NCI-H524 (cell line): ENCODE results near the gene ZNF678.
"Not testable (repeated sequence)": the region's sequence is repeated elsewhere in the genome, so short reads cannot be mapped to it uniquely, and the experiment has no call there.

Experiments used
- DNase-seq, 2 experiments: peaks; one replicate each; lab custom pipeline; 2025; lab: John Stamatoyannopoulos, UW

ZNF678 gene

DNA sequence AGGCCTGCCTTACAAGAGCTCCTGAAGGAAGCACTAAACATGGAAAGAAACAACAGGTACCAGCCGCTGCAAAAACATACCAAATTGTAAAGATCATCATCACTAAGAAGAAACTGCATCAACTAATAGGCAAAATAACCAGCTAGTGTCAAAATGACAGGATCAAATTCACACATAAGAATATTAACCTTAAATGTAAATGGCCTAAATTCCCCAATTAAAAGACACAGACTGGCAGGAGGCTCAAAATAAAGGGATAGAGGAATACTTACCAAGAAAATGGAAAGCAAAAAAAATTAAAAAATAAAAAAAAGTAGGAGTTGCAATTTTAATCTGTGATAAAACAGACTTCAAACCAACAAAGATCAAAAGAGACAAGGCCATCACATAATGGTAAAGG is 11.5 kb upstream of the ZNF678 start:
- DNase-seq, result not testable (repeated sequence)

DNA sequence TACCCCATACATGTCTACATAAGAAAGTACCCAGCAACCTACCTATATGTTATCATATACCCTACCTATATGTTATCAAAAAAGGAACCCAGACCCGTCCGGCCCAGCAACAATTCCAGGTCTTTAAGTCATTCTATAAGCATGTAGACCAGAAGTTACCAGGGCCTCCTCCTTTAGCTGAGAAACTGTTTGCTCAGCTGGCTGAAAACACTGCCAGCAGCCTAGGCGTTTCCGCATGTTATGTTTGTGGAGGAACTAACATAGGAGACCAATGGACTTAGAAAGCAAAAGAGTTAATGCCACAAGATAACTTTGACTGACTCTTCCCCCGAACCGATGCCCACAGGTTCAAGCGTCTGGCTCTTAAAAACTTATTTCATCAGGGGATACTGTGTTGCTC is 7.1 kb upstream of the ZNF678 start:
- DNase-seq, result no peak

DNA sequence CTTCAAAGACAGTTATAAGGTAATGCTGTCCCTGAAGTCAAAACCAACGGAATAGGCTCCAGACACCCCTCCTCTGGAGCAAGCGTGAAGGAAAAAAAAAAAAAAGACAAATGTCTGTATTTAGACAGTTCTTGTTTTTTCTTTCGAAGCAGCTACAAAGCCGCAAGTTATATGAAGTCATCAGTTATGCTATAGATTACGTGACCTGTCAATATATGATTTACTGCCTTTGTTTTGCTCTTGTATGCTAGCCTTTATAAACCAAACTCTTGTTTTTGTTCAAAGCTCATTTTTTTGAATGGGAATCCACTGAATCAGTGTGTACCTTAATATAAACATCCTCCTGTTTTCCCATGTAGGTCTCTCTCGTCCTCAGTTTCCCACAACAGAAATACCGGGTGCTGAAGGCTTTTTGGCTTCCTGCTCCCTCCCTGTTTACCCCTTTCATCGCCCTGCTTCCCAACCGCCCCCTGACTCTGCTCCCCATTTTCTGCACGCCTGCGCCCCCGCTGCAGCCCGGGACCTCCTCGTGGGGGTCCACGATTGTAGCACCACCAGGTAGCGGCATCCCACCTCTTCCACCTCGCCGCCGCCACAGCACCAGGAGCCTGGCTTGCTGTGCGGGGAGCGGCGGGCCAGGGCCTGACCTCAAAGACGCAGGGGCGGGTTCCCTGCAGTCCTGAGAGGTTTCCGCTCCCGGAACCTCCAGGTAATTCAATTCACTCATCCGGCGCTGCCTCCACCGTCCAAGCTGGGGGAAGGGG is 5.2 kb upstream of the ZNF678 start:
- no peak for DNase-seq

DNA sequence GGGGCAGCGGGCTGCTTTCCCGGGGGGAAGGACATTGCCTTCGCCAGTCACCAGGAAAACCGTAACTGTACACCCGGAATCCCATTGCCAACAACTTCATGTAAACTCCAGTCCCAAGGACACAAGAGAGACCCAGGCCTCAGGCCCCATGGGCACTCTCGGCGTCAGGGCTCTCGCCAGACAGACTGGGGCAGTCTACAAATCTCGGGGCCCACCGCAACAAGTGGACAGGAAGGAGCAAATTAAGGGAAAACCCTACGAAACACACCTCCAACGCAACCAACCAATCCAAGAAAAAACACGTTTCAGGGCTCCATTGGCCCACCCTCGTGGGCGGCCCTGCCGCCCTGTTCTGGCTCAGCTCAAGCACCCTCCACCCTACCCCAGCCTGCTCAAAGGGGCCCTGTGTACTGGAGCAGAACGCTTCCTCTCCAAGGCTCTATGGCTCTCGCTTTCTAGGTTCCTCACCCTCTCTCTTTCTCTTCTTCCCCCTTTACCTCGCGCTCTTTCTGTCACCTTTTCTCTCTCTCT is 4.6 kb upstream of the ZNF678 start:
- DNase-seq, result no peak

DNA sequence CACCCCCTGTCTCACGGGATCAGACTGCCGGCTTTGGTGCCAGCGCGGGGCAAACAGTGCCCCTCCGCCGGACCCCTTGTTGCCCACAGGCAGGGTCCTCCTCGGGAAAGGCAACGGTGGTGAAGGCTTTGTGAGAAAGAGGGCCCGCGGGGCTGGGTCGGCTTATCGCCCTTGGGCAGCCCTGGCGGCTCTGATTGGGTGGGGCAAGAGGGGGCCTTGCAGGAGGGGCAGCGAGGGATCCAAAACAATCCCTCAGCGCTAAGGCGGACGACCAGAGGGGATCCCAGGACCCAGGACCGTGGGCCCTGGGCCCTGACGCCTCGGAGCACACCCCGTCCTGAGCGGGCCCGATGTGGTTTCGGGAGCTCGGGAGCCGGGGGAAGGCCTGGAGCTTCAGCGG is 3.9 kb upstream of the ZNF678 start:
- no peak for DNase-seq

DNA sequence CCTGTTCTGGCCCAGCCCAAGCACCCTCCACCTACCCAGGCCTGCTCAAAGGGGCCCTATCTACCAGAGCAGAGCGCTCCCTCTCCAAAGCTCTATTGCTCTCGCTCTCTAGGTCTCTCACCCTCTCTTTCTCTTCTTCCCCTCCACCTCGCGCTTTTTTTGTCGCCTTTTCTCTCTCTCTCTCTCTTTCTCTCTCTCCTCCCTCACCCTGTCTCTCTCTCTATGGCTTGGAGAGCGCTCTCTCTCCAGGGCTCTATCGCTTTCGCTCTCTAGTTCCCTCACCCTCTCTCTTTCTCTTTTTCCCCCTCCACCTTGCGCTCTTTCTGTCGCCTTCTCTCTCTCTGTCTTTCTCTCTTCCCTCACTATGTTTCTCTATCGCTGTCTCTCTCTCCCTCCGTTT is 3.4 kb upstream of the ZNF678 start:
- DNase-seq, result no peak

DNA sequence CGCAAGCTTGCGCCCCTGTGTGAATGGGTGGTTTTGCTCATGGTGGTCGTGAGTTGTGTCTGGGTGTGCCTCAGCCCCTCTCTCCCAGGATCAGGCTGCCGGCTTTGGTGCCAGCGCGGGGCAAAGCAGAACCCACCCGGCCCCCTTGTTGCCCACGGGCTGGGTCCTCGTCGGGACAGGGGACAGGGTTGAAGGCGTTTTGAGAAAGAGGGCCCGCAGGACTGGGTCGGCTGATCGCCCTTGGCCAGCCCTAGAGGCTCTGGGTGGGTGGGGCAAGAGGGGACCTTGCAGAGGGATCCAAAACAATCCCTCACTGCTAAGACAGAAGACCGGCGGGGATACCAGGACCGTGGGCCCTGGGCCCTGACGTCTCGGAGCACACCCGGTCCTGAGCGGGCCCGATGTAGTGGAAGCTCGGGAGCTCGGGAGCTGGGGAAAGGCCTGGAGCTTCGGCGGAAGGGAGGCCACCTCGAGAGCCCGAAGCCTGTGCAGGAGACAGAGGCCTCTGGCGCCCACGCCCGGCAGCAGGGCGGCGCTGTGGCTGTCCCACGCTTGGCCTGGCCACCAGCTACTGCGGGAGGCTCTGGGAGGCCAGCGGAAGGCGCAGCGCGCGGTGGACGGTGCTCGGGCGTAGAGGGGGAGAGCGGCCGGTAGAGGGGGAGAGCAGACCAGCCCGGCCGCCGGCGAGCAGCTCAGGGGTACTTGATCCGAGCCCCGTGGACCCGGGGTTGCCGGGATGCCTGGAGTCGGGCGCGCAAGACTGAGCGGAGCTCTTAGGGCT is 2.8 kb upstream of the ZNF678 start:
- no peak for DNase-seq

DNA sequence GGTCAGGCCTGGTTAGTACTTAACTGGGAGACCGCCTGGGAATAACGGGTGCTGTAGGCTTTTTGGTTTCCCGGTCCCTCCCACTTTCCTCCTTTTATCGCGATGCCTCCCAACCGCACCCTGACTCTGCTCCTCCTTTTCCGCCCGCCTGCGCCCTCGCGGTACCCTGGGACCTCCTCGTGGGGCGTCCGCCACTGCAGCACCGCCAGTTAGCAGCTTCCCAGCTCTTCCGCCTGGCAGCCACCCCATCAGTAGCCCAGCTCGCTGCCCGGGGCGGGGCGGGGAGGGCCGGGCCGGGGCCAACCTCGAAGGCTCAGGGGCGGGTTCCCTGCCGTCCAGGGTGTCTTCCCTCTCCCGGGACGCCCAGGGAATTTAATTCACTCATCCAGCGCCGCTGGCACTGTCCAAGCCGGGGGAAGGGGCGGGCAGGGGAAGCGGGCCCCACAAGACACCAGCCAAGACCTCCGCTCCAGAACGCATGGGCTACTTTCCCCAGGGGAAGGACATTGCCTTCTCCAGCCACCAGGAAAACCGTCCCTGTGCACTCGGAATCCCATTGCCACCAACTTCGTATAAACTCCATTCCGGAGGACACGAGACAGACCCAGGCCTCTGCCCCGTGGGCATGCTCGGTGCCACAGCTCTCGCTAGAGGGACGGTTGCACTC is 2.0 kb upstream of the ZNF678 start:
- no peak for DNase-seq

DNA sequence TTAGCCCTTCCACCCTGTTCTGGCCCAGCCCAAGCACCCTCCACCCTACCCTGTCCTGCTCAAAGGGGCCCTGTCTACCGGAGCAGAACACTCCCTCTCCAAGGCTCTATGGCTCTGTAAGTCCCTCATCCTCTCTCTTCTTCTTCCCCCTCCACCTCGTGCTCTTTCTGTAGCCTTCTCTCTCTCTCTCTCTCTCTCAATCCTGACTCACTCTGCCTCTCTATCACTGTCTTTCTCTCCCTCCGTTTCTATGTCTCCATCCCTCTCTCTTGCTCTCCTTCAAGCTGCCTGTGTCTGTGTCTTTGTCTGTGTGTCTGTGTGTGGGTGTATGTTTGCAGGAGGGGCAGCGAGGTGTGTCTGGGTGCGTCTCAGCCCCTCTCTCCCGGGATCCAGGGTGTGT is 1.3 kb upstream of the ZNF678 start:
- no peak for DNase-seq

DNA sequence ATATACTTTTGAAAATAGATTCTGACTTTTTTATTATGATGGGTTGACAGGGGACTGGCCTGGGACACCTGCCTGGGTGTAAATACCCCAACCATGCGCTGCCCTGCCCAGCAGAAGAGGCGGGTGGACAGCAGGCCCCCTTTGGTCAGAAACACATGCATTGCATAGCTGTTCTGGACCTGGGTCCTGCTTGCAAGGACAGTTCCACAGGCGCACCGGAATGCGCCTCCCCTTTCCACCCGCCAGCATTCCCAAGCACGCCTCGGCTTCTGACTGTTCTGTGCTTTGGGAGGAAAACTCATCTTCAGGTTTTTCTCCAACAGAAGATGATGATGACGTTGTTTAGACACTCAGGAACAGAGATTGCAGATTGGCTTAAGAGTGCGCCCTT is 428 bp upstream of the ZNF678 start:
- no peak for DNase-seq

DNA sequence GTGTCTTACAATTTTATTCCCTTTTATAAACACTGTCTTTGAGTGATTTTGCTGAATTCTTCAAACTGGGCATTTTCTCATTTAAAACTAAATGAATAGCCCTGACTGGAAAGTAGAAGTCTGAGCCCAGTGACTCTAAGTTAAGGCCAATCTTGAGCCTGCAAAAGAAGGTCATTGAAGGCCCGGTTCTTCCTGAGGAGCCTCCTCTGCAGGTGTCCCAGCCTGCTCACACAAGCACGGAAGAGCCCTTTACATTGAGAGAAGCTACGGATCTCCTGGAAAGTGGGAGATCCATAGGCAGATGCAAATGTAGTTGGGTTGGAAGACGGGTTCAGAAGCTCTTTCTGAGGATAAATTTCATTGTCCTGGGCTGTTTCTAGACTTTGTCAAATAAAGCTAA is 3.9 kb downstream of the ZNF678 start:
- no peak for DNase-seq

DNA sequence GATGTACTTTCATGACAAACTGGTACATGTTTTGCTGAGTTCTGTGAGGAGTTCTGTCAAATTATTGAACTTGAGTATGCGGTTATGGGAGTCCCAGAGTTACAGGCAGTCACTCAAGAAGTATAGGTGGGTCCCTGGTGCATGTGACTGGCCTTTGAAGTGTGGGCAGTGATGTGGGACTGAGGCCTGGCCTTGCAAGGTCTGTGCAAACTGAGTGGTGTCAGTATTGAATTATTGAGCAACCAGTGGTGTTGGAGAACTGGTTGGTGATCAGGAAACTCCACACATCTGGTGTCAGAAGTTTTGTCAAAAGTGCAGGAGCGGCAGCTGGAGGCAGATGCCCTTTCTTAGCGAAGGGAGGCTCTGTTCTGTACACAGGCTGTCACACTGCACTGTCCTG is 5.2 kb downstream of the ZNF678 start:
- no peak for DNase-seq

DNA sequence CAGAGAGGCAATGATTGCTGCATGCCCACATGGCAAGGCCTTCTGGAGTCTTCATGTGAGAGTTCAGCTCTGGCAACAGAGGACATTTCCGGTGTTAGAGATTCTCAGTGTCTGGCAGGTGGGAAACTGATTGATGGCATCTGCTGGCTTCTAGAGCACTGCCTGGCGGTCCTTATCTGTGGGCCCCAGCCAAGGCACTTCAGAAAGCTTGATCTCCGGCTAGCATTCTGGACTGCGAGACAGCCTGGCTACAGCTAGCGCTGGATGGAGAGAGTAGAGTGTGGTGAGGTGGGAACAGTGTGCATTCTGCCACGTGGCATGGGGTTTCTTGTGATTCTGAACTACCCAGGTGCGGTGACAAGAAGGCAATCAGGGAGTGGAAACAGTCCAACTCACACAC is 9.4 kb downstream of the ZNF678 start:
- no peak for DNase-seq

DNA sequence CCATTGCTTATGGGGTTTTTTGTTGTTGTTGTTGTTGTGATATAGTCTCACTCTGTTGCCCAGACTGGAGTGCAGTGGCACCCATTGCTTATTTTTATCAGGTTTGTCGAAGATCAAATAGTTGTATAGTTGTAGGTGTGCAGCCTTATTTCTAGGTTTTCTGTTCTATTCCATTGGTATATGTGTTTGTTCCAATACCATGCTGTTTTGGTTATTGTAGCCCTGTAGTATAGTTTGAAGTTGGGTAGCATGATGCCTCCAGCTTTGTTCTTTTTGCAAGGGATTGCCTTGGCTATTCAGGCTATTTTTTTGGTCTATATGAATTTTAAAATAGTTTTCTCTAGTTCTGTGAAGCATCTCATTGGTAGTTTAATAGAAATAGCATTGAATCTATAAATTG is 11.6 kb downstream of the ZNF678 start:
- no peak for DNase-seq

DNA sequence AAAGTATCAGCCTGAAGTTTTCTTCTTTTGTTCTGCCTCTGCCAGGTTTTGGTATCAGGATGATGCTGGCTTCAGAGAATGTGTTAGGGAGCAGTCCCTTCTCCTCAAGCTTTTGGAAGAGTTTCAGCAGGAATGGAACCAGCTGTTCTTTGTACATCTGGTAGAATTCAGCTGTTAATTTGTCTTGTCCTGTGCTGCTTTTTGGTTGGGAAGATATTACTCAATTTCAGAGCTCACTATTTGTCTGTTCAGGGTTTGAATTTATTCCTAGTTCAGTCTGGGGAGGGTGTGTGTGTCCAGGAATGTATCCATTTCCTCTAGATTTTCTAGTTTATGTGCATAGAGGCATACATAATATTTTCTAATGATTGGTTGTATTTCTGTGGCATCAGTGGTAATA is 12.8 kb downstream of the ZNF678 start:
- no peak for DNase-seq

DNA sequence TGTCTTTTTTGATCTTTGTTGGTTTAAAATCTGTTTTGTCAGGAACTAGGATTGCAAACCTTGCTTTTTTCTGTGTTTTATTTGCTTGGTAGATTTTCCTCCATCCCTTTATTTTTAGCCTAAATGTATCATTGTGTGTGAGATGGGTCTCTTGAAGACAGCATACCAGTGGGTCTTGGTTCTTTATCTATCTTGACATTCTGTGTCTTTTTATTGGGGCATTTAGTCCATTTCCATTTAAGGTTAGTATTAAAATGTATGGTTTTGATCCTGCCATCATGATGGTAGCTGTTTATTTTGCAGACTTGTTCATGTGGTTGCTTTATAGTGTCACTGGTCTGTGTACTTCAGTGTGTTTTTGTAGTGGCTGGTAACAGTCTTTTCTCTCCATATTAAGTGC is 14.1 kb downstream of the ZNF678 start:
- DNase-seq, result no peak

DNA sequence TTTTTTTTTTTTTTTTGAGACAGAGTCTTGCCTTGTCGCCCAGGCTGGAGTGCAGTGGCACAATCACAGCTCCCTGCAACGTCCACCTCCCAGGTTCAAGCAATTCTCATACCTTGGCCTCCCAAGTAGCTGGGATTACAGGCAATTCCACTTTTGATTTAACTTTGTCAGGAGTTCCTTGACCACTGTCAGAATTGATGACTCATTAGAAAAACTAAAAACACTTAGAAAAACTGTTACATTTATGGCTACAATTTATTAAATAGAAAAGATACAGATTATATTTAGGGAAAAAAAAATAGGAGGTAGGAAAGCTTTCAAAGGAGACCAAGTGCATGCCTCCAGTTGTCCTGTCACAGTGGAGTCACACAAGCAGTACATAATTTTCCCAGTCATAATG is 20.0 kb downstream of the ZNF678 start:
- DNase-seq, result no peak

DNA sequence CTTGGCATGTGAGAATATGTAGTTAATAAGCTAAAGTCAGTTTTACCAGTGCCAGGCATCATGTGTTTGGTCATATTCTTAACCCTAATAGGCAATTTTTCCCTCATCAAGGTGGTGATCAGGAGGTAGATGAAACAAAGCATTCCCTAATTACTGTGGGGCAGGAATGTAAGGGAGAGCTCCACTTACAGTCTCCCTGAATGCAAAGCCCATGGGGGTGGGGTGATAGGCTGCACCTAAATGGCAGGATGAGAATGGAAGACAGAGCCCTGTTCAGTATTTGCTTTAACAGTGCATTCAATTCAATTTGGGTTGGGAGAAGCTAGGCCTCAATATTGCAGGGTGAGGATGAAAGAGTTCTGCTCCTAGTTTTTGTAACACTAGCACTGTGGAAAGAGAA is 23.4 kb downstream of the ZNF678 start:
- DNase-seq, result no peak

DNA sequence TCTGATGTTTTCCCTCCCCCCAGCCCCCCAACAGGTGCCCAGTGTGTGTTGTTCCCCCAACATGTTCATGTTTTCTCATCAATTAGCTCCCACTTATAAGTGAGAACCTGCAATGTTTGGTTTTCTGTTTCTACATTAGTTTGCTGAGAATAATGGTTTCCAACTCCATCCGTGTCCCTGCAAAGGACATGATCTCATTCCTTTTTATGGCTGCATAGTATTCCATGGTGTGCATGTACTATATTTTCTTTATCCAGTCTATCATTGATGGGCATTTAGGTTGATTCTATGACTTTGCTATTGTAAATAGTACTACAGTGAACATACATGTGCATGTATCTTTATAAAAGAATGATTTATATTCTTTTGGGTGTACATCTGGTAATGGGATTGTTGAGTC is 24.6 kb downstream of the ZNF678 start:
- DNase-seq, result no peak

DNA sequence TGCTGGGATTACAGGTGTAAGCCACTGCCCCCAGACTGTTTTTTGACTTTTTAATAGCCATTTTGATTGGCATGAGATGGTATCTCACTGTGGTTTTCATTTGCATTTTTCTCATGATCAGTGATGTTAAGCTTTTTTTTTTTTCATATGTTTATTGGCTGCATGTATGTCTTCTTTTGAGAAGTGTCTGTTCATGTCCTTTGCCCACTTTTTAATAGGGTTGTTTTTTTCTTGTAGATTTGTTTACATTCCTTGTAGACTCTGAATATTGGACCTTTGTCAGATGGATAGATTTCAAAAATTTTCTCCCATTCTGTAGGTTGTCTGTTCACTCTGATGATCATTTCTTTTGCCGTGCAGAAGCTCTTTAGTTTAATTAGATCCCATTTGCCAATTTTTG is 25.4 kb downstream of the ZNF678 start:
- DNase-seq, result not testable (repeated sequence)

DNA sequence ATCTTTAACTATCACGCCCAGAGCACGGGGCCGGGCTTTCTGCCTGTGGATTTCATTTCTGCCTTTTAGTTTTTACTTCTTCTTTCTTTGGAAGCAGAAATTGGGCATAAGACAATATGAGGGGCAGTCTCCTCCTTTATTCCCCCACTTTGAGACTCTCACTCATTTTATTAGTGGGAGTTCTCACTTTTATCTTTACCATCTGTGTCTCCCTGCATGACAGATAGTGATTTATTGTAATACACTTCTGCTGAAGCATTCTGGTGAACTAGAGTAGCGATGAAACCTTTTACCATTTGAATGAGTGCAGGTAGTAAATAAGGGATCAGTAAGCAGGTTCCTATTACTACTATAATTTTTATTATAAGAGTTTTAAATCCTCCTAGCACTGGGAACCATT is 26.4 kb downstream of the ZNF678 start:
- not testable (repeated sequence) for DNase-seq

DNA sequence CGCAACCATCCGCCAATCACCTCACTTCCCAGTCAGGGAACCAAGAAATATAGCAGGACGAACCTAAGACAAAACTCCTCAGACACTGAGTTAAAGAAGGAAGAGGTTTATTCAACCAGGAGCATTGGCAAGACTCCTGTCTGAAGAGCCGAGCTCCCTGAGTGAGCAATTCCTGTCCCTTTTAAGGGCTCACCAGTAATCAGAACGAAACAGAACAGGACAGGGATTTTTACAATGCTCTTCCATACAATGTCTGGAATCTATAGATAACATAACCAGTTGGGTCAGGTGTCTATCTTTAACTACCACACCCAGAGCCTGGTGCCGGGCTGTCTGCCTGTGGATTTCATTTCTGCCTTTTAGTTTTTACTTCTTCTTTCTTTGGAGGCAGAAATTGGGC is 32.9 kb downstream of the ZNF678 start:
- DNase-seq, result not testable (repeated sequence)

DNA sequence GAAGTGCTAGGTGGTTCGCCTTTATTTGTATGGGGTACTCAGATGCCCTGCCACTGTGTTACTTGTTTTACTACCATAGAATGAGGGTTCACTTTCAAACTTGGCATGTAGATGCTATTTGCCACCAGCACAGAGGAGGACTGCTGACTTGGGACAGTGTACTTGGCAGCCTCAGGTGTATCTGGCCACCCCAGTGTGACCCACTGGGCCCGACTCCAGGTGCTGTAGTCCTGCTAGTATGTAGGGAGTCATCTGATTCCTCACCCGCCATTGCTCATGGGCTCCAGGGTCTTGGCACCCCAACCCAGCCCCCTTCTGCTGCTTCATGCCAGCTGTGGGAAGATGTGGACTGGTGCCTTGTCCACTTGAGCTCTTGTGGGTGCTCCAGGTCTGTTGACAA is 40.0 kb downstream of the ZNF678 start:
- no peak for DNase-seq
